Omental fat pad (tissue), 4 donors: ENCODE data around the gene LYRM9. TPM values are rescaled to one million over a fixed set of nuclear protein-coding genes. Genes with fewer than 3 reads are reported as not detected.

ENCODE experiments used
- ATAC-seq: fragments of 150-250 bp; one replicate; pipeline ENCODE4 v1.9.1; 2016; ENCODE audit warnings: mild to moderate bottlenecking, moderate library complexity; ENCODE audit not compliant: low FRiP score
- DNase-seq: peaks from one replicate; pipeline ENCODE4 v3.0.0-alpha.2; 2019; ENCODE audit warnings: low spot score
- CTCF ChIP-seq, 3 donors: fragments of 450-650 bp; IDR thresholded peaks; one replicate each; pipeline ENCODE4 v1.5.1; 2016 to 2017; ENCODE audit warnings: antibody characterized with exemption in 3 of 3, mild to moderate bottlenecking in 3 of 3, moderate library complexity in 2 of 3
- total RNA-seq, 4 donors: library from RNA; depleted of rRNA; stranded (reverse); fragments of >200 nt; gene quantifications; one replicate each; pipeline ENCODE4 v1.1.0, GENCODE V29; 2016

Gene LYRM9
- total RNA-seq, 4 donors from 2014 or later: 10.4 to 24.0 (median 18.5) TPM

DNA sequence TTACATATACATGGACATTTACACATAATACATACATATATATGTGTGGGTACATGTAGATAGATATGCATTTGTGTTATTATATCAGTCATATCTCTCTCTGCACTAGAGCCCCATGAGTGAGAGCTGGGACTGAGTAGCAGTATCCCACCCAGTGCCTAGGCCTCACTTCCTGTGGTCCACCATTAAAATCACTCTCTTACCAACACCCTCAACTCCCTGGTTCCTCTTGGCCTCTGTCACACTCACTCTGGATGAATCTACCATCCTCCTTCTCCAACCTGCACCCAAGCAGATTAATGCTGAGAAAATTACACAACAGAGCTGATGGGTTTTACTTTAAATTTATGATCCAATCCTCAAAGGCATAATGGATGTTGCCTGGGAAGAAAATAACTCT lies 4.9 kb upstream of the LYRM9 start:
- no peak for TF ChIP-seq CTCF (IDR thresholded peaks at IDR 0.05)
- ATAC-seq (no peak), DNase-seq (no peak)

- ATAC-seq (no peak), DNase-seq (no peak)
- no peak for TF ChIP-seq CTCF (IDR thresholded peaks at IDR 0.05)
Observed at GRCh38 chr17:27896701-27897100, 3.5 kb upstream of the LYRM9 start.

- ATAC-seq: no peak
- no peak for TF ChIP-seq CTCF (IDR thresholded peaks at IDR 0.05)
- no peak for DNase-seq
Observed at GRCh38 chr17:27895940-27896535, 2.9 kb upstream of the LYRM9 start.

DNA sequence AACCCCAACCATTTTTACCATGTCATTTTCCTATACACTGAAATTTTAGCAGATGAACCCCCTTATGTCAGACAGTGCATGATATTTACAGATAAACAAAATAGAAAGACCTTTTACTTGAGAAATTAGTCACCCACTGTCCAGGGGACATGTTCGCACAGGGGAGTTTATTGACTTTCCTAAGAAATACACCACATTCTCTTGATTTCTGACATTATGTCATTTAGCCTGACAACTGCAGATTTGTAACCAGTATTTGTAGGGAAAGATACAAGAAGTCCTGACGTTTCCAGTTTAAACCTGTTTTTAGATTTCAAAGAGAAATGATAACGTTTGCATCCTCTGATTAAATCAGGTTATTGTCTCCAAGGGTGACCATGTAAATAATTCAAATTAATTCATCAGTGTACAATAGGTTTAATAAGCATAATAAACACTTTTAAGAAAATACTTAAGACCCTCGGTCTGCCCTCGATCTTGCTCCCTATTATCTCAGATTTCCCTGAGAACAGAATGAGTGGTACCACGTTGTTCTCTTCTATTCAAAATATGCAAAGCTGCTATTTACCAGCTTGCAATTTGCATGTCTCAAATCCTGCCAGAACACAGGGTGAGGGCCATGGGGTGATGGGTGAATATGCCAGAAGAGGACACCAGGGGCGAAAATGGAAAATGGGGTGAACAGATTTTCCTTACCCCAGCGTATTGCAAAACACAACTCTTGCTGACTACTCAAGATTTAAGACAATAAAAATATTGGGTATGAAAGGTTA lies 2.1 kb upstream of the LYRM9 start:
- no peak for TF ChIP-seq CTCF (IDR thresholded peaks at IDR 0.05)
- no peak for DNase-seq
- ATAC-seq: no peak

DNA sequence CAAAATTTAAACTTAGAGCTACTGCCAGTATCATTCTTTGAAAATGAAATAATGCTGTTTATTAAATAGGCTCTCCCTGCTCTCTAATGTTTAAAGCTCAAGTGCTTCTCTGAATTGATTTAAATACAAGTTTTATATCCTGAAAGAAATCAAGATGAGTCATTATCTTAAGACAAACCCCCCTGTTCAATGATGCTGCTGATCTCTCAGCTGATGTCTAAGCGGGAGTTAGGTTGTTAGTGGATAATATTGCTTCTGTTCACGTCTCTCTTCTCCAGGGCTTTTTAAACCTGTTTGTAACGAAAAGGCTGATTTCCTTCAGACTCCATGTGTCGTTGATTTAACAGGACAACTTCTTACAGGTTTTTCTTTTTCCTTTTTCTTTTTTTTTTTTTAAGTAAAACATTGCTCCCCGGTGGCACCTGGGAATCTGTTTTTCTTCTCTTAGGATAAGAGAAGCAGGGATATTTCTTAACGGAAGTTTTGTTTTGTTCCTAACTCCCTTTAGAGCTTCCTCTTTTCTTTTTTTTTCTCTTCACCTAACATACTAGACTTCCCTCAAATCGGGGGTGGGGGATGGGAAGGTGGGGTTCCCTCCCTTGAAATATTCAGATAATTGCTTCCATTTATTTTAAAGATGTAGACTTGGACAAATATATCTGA lies 807 bp upstream of the LYRM9 start:
- DNase-seq (no peak), ATAC-seq (no peak)
- TF ChIP-seq CTCF (IDR thresholded peaks at IDR 0.05): no peak

DNA sequence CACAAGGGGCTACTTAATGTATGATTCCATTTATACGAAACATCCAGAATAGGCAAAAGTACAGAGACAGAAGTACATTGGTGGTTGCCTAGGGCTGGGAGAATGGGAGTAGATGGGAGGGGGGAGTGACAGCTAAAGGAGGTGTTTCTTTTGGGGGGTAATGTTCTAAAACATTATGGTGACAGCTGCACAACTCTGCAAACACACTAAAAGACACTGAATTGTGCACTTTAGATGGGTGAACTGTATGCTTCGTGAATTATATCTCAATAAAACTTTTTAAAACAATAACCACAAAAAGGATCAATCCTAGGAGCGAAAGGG lies 661 bp downstream of the LYRM9 start:
- DNase-seq (no peak), ATAC-seq (no peak)
- no peak for TF ChIP-seq CTCF (IDR thresholded peaks at IDR 0.05)
